Activated CD4-positive, alpha-beta memory T cell treated with anti-CD3 and anti-CD28 coated beads for 36 hours (primary cell): Measurements from ENCODE around the gene CHI3L1. TPM values are rescaled to one million over a fixed set of nuclear protein-coding genes. Genes with fewer than 3 reads are reported as not detected.

ENCODE experiments used
- CTCF ChIA-PET: fragments of 350-600 bp; sonication (Branson Sonifier 250); formaldehyde crosslinking; loops from one replicate; lab custom pipeline; 2021; ENCODE audit warnings: antibody characterized with exemption, inconsistent platforms; lab: Charles Lee
- POLR2A ChIA-PET: fragments of 350-600 bp; sonication (Branson Sonifier 250); formaldehyde crosslinking; loops from one replicate; lab custom pipeline; 2021; ENCODE audit warnings: antibody characterized with exemption; lab: Charles Lee
- DNase-seq: peaks from one replicate; pipeline ENCODE4 v3.0.0-alpha.2; 2020
- H3K27ac Mint-ChIP-seq: one replicate; pipeline ENCODE4 v1.8.0; 2021; ENCODE audit warnings: mixed read lengths
- H3K27me3 Mint-ChIP-seq: one replicate; pipeline ENCODE4 v1.8.0; 2021; ENCODE audit warnings: mixed read lengths
- H3K36me3 Mint-ChIP-seq: one replicate; pipeline ENCODE4 v1.8.0; 2021; ENCODE audit warnings: mixed read lengths
- H3K4me1 Mint-ChIP-seq: one replicate; pipeline ENCODE4 v1.8.0; 2021; ENCODE audit warnings: low read depth, mixed read lengths
- H3K4me3 Mint-ChIP-seq: one replicate; pipeline ENCODE4 v1.8.0; 2021; ENCODE audit warnings: mild to moderate bottlenecking, mixed read lengths
- H3K9me3 Mint-ChIP-seq: one replicate; pipeline ENCODE4 v1.8.0; 2021; ENCODE audit warnings: mixed read lengths
- intact Hi-C: fragments of 100-400 bp; cut with micrococcal nuclease; formaldehyde crosslinking; loops from one replicate; pipeline ENCODE4 v1.15.1; 2023
- total RNA-seq, 2 experiments: library from RNA; stranded (reverse); gene quantifications; one replicate each; pipeline ENCODE4 v1.2.3, GENCODE V29; 2021

CHI3L1 gene
- total RNA-seq, 2 experiments from 2014 or later = not detected

- no peak overlapping the region for H3K27ac Mint-ChIP-seq
- POLR2A ChIA-PET = no interaction called here
- H3K4me3 Mint-ChIP-seq = no peak overlapping the region
- no peak for DNase-seq
- H3K36me3 Mint-ChIP-seq = no peaks in the 10 kb centered on the region
- CTCF ChIA-PET = interaction anchor here (2.4 to 2.7 kb wide), 2 partner anchors 11 to 165 kb away, joined by 6 to 14 read pairs; no protein-coding TSS in a partner anchor
- H3K9me3 Mint-ChIP-seq = no peaks in the 10 kb centered on the region
- intact Hi-C loops = no loop called here
- H3K27me3 Mint-ChIP-seq = peaks cover 11% of the 10 kb centered on the region
- no peaks in the 10 kb centered on the region for H3K4me1 Mint-ChIP-seq
Measured at GRCh38 chr1:203204756-203205155, 18.3 kb upstream of the CHI3L1 start.

GRCh38 chr1:203202431-203203245, 16.1 kb upstream of the CHI3L1 start:
- intact Hi-C loops = no loop called here
- Mint-ChIP-seq H3K4me1 (no peaks in the 10 kb centered on the region), H3K27me3 (peaks cover 11% of the 10 kb centered on the region), H3K4me3 (no peak overlapping the region), H3K36me3 (no peaks in the 10 kb centered on the region), H3K27ac (no peak overlapping the region), H3K9me3 (no peaks in the 10 kb centered on the region)
- DNase-seq = no peak
- ChIA-PET POLR2A (no interaction called here), CTCF (interaction anchor here (0.9 to 1.5 kb wide), 2 partner anchors 13 to 30 kb away, joined by 3 to 6 read pairs; no protein-coding TSS in a partner anchor)

- H3K36me3 Mint-ChIP-seq = no peaks in the 10 kb centered on the region
- ChIA-PET POLR2A (no interaction called here), CTCF (interaction anchor here (0.9 kb wide), 1 partner anchor 29 kb away, joined by 3 read pairs; no protein-coding TSS in a partner anchor)
- H3K27me3 Mint-ChIP-seq = peaks cover 15% of the 10 kb centered on the region
- no peaks in the 10 kb centered on the region for H3K4me1 Mint-ChIP-seq
- intact Hi-C loops = no loop called here
- no peak for DNase-seq
- H3K27ac Mint-ChIP-seq = no peak overlapping the region
- H3K4me3 Mint-ChIP-seq = no peak overlapping the region
- H3K9me3 Mint-ChIP-seq = no peaks in the 10 kb centered on the region
Measured at GRCh38 chr1:203201516-203202205, 15.2 kb upstream of the CHI3L1 start.

- H3K9me3 Mint-ChIP-seq = no peaks in the 10 kb centered on the region
- CTCF ChIA-PET = interaction anchor here (1.8 kb wide), 1 partner anchor 15 kb away, joined by 4 read pairs; no protein-coding TSS in a partner anchor
- intact Hi-C loops = no loop called here
- no peaks in the 10 kb centered on the region for H3K36me3 Mint-ChIP-seq
- peaks cover 15% of the 10 kb centered on the region for H3K27me3 Mint-ChIP-seq
- H3K4me3 Mint-ChIP-seq = no peak overlapping the region
- H3K4me1 Mint-ChIP-seq = no peaks in the 10 kb centered on the region
- POLR2A ChIA-PET = no interaction called here
- H3K27ac Mint-ChIP-seq = no peak overlapping the region
- DNase-seq = no peak
Measured at GRCh38 chr1:203200916-203201315, 14.4 kb upstream of the CHI3L1 start.

- H3K4me1 Mint-ChIP-seq = no peaks in the 10 kb centered on the region
- no peaks in the 10 kb centered on the region for H3K36me3 Mint-ChIP-seq
- DNase-seq = no peak
- ChIA-PET POLR2A (interaction anchor here (0.5 kb wide), 1 partner anchor 362 kb away, joined by 4 read pairs; no protein-coding TSS in a partner anchor), CTCF (interaction anchor here (1.8 kb wide), 1 partner anchor 16 kb away, joined by 4 read pairs; no protein-coding TSS in a partner anchor)
- peaks cover 15% of the 10 kb centered on the region for H3K27me3 Mint-ChIP-seq
- H3K9me3 Mint-ChIP-seq = no peaks in the 10 kb centered on the region
- no peak overlapping the region for H3K27ac Mint-ChIP-seq
- H3K4me3 Mint-ChIP-seq = no peak overlapping the region
- intact Hi-C loops = no loop called here
Measured at GRCh38 chr1:203199816-203200571, 13.5 kb upstream of the CHI3L1 start.

GRCh38 chr1:203199481-203199815, 12.9 kb upstream of the CHI3L1 start:
- no peak for DNase-seq
- ChIA-PET POLR2A (no interaction called here), CTCF (interaction anchor here (1.8 kb wide), 1 partner anchor 17 kb away, joined by 4 read pairs; no protein-coding TSS in a partner anchor)
- H3K9me3 Mint-ChIP-seq = no peaks in the 10 kb centered on the region
- no peak overlapping the region for H3K4me3 Mint-ChIP-seq
- H3K4me1 Mint-ChIP-seq = no peaks in the 10 kb centered on the region
- intact Hi-C loops = no loop called here
- no peaks in the 10 kb centered on the region for H3K36me3 Mint-ChIP-seq
- H3K27ac Mint-ChIP-seq = no peak overlapping the region
- H3K27me3 Mint-ChIP-seq = peaks cover 15% of the 10 kb centered on the region

GRCh38 chr1:203199002-203199401, 12.5 kb upstream of the CHI3L1 start:
- no peaks in the 10 kb centered on the region for H3K4me1 Mint-ChIP-seq
- no peak overlapping the region for H3K27ac Mint-ChIP-seq
- H3K9me3 Mint-ChIP-seq = no peaks in the 10 kb centered on the region
- H3K4me3 Mint-ChIP-seq = no peak overlapping the region
- POLR2A ChIA-PET = no interaction called here
- CTCF ChIA-PET = interaction anchor here (1.0 to 1.8 kb wide), 2 partner anchors 17 to 27 kb away, joined by 3 to 4 read pairs; no protein-coding TSS in a partner anchor
- no peak for DNase-seq
- no peaks in the 10 kb centered on the region for H3K36me3 Mint-ChIP-seq
- intact Hi-C loops = no loop called here
- H3K27me3 Mint-ChIP-seq = peaks cover 15% of the 10 kb centered on the region

- no peaks in the 10 kb centered on the region for H3K9me3 Mint-ChIP-seq
- H3K4me3 Mint-ChIP-seq = no peak overlapping the region
- peaks cover 12% of the 10 kb centered on the region for H3K27me3 Mint-ChIP-seq
- CTCF ChIA-PET = interaction anchor here (3.4 kb wide), 1 partner anchor 158 kb away, joined by 14 read pairs; no protein-coding TSS in a partner anchor
- POLR2A ChIA-PET = no interaction called here
- no peak for DNase-seq
- intact Hi-C loops = no loop called here
- H3K36me3 Mint-ChIP-seq = no peaks in the 10 kb centered on the region
- no peak overlapping the region for H3K27ac Mint-ChIP-seq
- no peaks in the 10 kb centered on the region for H3K4me1 Mint-ChIP-seq
Measured at GRCh38 chr1:203197625-203198024, 11.1 kb upstream of the CHI3L1 start.

- ChIA-PET CTCF (interaction anchor here (1.2 to 3.4 kb wide), 2 partner anchors 20 to 157 kb away, joined by 9 to 14 read pairs; no protein-coding TSS in a partner anchor), POLR2A (no interaction called here)
- H3K4me3 Mint-ChIP-seq = no peak overlapping the region
- no peaks in the 10 kb centered on the region for H3K36me3 Mint-ChIP-seq
- H3K27ac Mint-ChIP-seq = no peak overlapping the region
- no peaks in the 10 kb centered on the region for H3K4me1 Mint-ChIP-seq
- no peak for DNase-seq
- intact Hi-C loops = no loop called here
- peaks cover 12% of the 10 kb centered on the region for H3K27me3 Mint-ChIP-seq
- H3K9me3 Mint-ChIP-seq = no peaks in the 10 kb centered on the region
Measured at GRCh38 chr1:203196371-203196770, 9.9 kb upstream of the CHI3L1 start.

- Mint-ChIP-seq H3K9me3 (no peaks in the 10 kb centered on the region), H3K4me1 (no peaks in the 10 kb centered on the region), H3K27ac (no peak overlapping the region), H3K27me3 (peaks cover 7% of the 10 kb centered on the region), H3K36me3 (no peaks in the 10 kb centered on the region), H3K4me3 (no peak overlapping the region)
- CTCF ChIA-PET = interaction anchor here (1.0 kb wide), 1 partner anchor 25 kb away, joined by 3 read pairs; no protein-coding TSS in a partner anchor
- no peak for DNase-seq
- POLR2A ChIA-PET = no interaction called here
- intact Hi-C loops = no loop called here
Measured at GRCh38 chr1:203190949-203191348, 4.4 kb upstream of the CHI3L1 start.

GRCh38 chr1:203189951-203190352, 3.4 kb upstream of the CHI3L1 start:
- intact Hi-C loops = no loop called here
- Mint-ChIP-seq H3K4me1 (no peaks in the 10 kb centered on the region), H3K27ac (no peak overlapping the region), H3K36me3 (no peaks in the 10 kb centered on the region), H3K4me3 (no peak overlapping the region), H3K9me3 (no peaks in the 10 kb centered on the region), H3K27me3 (peaks cover 7% of the 10 kb centered on the region)
- no peak for DNase-seq
- CTCF ChIA-PET = interaction anchor here (0.6 to 1.0 kb wide), 2 partner anchors 26 to 70 kb away, joined by 3 to 4 read pairs; no protein-coding TSS in a partner anchor
- POLR2A ChIA-PET = interaction anchor here (0.6 kb wide), 1 partner anchor 596 kb away, joined by 3 read pairs; no protein-coding TSS in a partner anchor
